ENCODE measurements around the gene KIAA0586. TPM values are rescaled to one million over a fixed set of nuclear protein-coding genes. Genes with fewer than 3 reads are reported as not detected.
"Not testable (repeated sequence)": the region's sequence is repeated elsewhere in the genome, so short reads cannot be mapped to it uniquely, and the experiment has no call there.

KIAA0586 gene
- total RNA-seq, 2 donors from 2014 or later: 18.0 to 45.7 TPM

- no peaks in the 10 kb centered on the region for H3K4me1 ChIP-seq (ENCODE audit: control insufficient read depth in 1 of 2, low read depth in 2 of 2)
- no peak for TF ChIP-seq CTCF (IDR thresholded peaks at IDR 0.05)
- DNase-seq (ENCODE audit: low spot score): no peak
- H3K4me3 ChIP-seq: no peak overlapping the region
- no peaks in the 10 kb centered on the region for H3K27me3 ChIP-seq (replicated peaks; ENCODE audit: insufficient read depth)
- no peak for ATAC-seq (ENCODE audit: insufficient number of reproducible peaks, low FRiP score, low read depth)
- H3K9me3 ChIP-seq: peaks cover 2% of the 10 kb centered on the region
- H3K36me3 ChIP-seq: no peaks in the 10 kb centered on the region
- H3K27ac ChIP-seq: no peak overlapping the region
Observed at GRCh38 chr14:58587271-58587670, 159.8 kb downstream of the KIAA0586 start.

- H3K36me3 ChIP-seq; ATAC-seq (ENCODE audit: insufficient number of reproducible peaks, low FRiP score, low read depth); H3K9me3 ChIP-seq; H3K27ac ChIP-seq; H3K27me3 ChIP-seq (replicated peaks; ENCODE audit: insufficient read depth); DNase-seq (ENCODE audit: low spot score); H3K4me1 ChIP-seq (ENCODE audit: control insufficient read depth in 1 of 2, low read depth in 2 of 2); H3K4me3 ChIP-seq: not testable (repeated sequence)
Observed at GRCh38 chr14:58588321-58588720, 160.8 kb downstream of the KIAA0586 start.

- Histone ChIP-seq H3K4me3 (no peak overlapping the region), H3K9me3 (no peaks in the 10 kb centered on the region), H3K4me1 (ENCODE audit: control insufficient read depth in 1 of 2, low read depth in 2 of 2) (no peaks in the 10 kb centered on the region), H3K27me3 (replicated peaks; ENCODE audit: insufficient read depth) (no peaks in the 10 kb centered on the region), H3K36me3 (no peaks in the 10 kb centered on the region), H3K27ac (no peak overlapping the region)
- no peak for DNase-seq (ENCODE audit: low spot score)
- no peak for TF ChIP-seq CTCF (IDR thresholded peaks at IDR 0.05)
- ATAC-seq (ENCODE audit: insufficient number of reproducible peaks, low FRiP score, low read depth): no peak
Observed at GRCh38 chr14:58593977-58594376, 166.5 kb downstream of the KIAA0586 start.

- Histone ChIP-seq H3K27me3 (replicated peaks; ENCODE audit: insufficient read depth) (no peaks in the 10 kb centered on the region), H3K4me3 (no peak overlapping the region), H3K36me3 (no peaks in the 10 kb centered on the region), H3K9me3 (no peaks in the 10 kb centered on the region), H3K27ac (no peak overlapping the region), H3K4me1 (ENCODE audit: control insufficient read depth in 1 of 2, low read depth in 2 of 2) (no peaks in the 10 kb centered on the region)
- DNase-seq (ENCODE audit: low spot score) (no peak), ATAC-seq (ENCODE audit: insufficient number of reproducible peaks, low FRiP score, low read depth) (no peak)
- no peak for TF ChIP-seq CTCF (IDR thresholded peaks at IDR 0.05)
Observed at GRCh38 chr14:58597041-58597440, 169.5 kb downstream of the KIAA0586 start.

GRCh38 chr14:58598028-58598803, 170.7 kb downstream of the KIAA0586 start:
- DNase-seq (ENCODE audit: low spot score) (no peak), ATAC-seq (ENCODE audit: insufficient number of reproducible peaks, low FRiP score, low read depth) (no peak)
- Histone ChIP-seq H3K4me1 (ENCODE audit: control insufficient read depth in 1 of 2, low read depth in 2 of 2) (no peaks in the 10 kb centered on the region), H3K4me3 (no peak overlapping the region), H3K27me3 (replicated peaks; ENCODE audit: insufficient read depth) (no peaks in the 10 kb centered on the region), H3K9me3 (no peaks in the 10 kb centered on the region), H3K36me3 (no peaks in the 10 kb centered on the region), H3K27ac (no peak overlapping the region)
- no peak for TF ChIP-seq CTCF (IDR thresholded peaks at IDR 0.05)

All from thoracic aorta (tissue), 2 donors.